Measurements from ENCODE around the gene MARCHF5. TPM values are rescaled to one million over a fixed set of nuclear protein-coding genes. Genes with fewer than 3 reads are reported as not detected.

MARCHF5 gene
- total and polyA plus RNA-seq, 2 of the 4 experiments (the other 2 are of a cell fraction), result 14.9 to 30.0 TPM

DNA sequence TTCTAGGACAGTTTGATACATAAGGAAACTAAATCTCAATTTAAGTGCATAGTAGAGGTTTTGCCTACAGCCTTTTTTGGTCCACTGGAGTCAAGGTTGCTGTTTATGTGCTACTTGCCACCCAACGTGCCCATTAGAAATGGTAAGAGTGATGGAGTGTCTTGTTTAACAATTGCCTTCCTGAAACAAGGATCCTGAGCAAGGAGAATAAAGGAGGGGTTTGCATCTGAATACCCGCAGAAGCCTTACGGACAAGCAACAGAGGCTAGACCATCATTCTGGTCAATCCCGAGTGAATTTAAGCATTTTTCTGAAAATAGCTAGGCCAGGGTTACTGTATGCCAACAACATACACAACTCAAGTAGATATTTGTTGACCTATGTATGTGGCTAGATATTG is 63.6 kb downstream of the MARCHF5 start:
- ChIA-PET CTCF (no interaction called here), POLR2A (ENCODE audit: unreplicated experiment) (no interaction called here)
- no peak overlapping the region for H3K23ac ChIP-seq (ENCODE audit: low read depth, low read length)
- H3K9me3 ChIP-seq (ENCODE audit: control insufficient read depth, insufficient read depth, low read length), result no peaks in the 10 kb centered on the region
- H3K79me1 ChIP-seq (ENCODE audit: low read depth in 1 of 2, low read length in 2 of 2), result peaks cover 0 to 3% of the 10 kb centered on the region in 2 experiments; a peak in 1 of 4 replicates
- no peak overlapping the region for H3K9ac ChIP-seq (ENCODE audit: low read depth, low read length)
- dilution Hi-C loops (cut with HindIII; ENCODE audit: low sequenced_read_pairs, unreplicated experiment) (no loop called here), intact Hi-C loops (cut with micrococcal nuclease) (no loop called here), in situ Hi-C loops (cut with MboI; ENCODE audit: low sequenced_read_pairs) (no loop called here)
- DNase-seq (no peak), ATAC-seq (ENCODE audit: low read depth) (no peak)
- no peak overlapping the region for H2BK120ac ChIP-seq (ENCODE audit: low read depth, low read length)
- no peak overlapping the region for H2BK20ac ChIP-seq (ENCODE audit: low read depth, low read length)
- no peak overlapping the region for H3K18ac ChIP-seq (ENCODE audit: low read depth, low read length)
- no peak overlapping the region for H4K8ac ChIP-seq (ENCODE audit: low read depth in 2 of 2, low read length in 2 of 2)
- H2BK15ac ChIP-seq (ENCODE audit: low read depth, low read length), result no peak overlapping the region
- no peak overlapping the region for H3K27ac ChIP-seq (ENCODE audit: insufficient read depth, low read length)
- no peak overlapping the region for H3K4me3 ChIP-seq (ENCODE audit: insufficient read depth, low read depth, low read length)
- H3K4ac ChIP-seq (ENCODE audit: low read depth, low read length), result no peak overlapping the region
- H3K4me2 ChIP-seq (ENCODE audit: low read depth, low read length), result no peak overlapping the region
- no peak overlapping the region for H2BK5ac ChIP-seq (ENCODE audit: low read depth, low read length, poor library complexity, severe bottlenecking)
- peaks cover 8% of the 10 kb centered on the region for H3K36me3 ChIP-seq (ENCODE audit: control insufficient read depth, insufficient read depth, low read length)
- no peak overlapping the region for H2AK5ac ChIP-seq (ENCODE audit: low read depth, low read length)
- no peak overlapping the region for H4K91ac ChIP-seq (ENCODE audit: insufficient read depth, low read depth, low read length)
- no peaks in the 10 kb centered on the region for H4K20me1 ChIP-seq (ENCODE audit: insufficient read depth, low read length)
- no peaks in the 10 kb centered on the region for H3K4me1 ChIP-seq (ENCODE audit: control insufficient read depth, insufficient read depth, low read length)
- H3K56ac ChIP-seq (ENCODE audit: extremely low read depth, insufficient read depth, low read length), result no peak overlapping the region
- BruUV-seq (replicated peaks), result no TSS peak
- H2AFZ ChIP-seq (replicated peaks; ENCODE audit: low read length, poor library complexity), result no peak overlapping the region
- WGBS, 2 experiments (ENCODE audit: extremely low coverage in 2 of 2, insufficient read length in 1 of 2), result 40% methylated on average over 1 of the region's 4 CpGs; no CpG with 5 or more reads in 1 of the 2 experiments
- no peaks in the 10 kb centered on the region; the same call in 1 of the 2 replicates for H3K9me1 ChIP-seq (ENCODE audit: insufficient read depth, low read length)
- no peak for TF ChIP-seq BHLHE40 (IDR thresholded peaks at IDR 0.05; ENCODE audit: low read depth, low read length)
- TF ChIP-seq CHD1 (IDR thresholded peaks at IDR 0.05; ENCODE audit: low read depth, low read length), result no peak
- no peak for TF ChIP-seq RAD21 (IDR thresholded peaks at IDR 0.05; ENCODE audit: low read length)
- no peak for TF ChIP-seq MXI1 (IDR thresholded peaks at IDR 0.05; ENCODE audit: borderline replicate concordance, low read depth, low read length)
- no peak overlapping the region for H2AK9ac ChIP-seq (replicated peaks; ENCODE audit: low read depth, low read length, poor library complexity)
- H4K5ac ChIP-seq (ENCODE audit: low read depth, low read length), result no peak overlapping the region
- no peaks in the 10 kb centered on the region for H3K27me3 ChIP-seq (ENCODE audit: control insufficient read depth, insufficient read depth, low read length)
- no peak overlapping the region for H3K14ac ChIP-seq (replicated peaks; ENCODE audit: low read depth, low read length)
